A673 (cell line): ENCODE results near the gene TAS2R19. TPM values are rescaled to one million over a fixed set of nuclear protein-coding genes. Genes with fewer than 3 reads are reported as not detected.

ENCODE experiments used
- BruUV-seq: library from RNA; stranded (reverse); fragments of 400-500 nt; replicated peaks from 2 replicates; lab custom pipeline; 2021; lab: Mats Ljungman, UMichigan
- CTCF ChIA-PET: fragments of 300-600 bp; sonication (Branson Sonifier 250); formaldehyde crosslinking; loops from one replicate; lab custom pipeline; 2022; ENCODE audit warnings: antibody characterized with exemption; lab: Charles Lee
- POLR2A ChIA-PET: fragments of 300-600 bp; sonication (Branson Sonifier 250); formaldehyde crosslinking; loops from one replicate; lab custom pipeline; 2022; ENCODE audit warnings: antibody characterized with exemption; ENCODE audit not compliant: low non-redundant PET; lab: Charles Lee
- DNase-seq: peaks from one replicate; pipeline ENCODE4 v3.0.0-alpha.2; 2015; ENCODE audit warnings: low spot score
- H3K27ac ChIP-seq: fragments of 200-600 bp; sonication (generic); 2 replicates; pipeline ENCODE4 v1.5.1; 2016; ENCODE audit warnings: mixed run types, low read depth, mild to moderate bottlenecking, mixed read lengths, antibody characterized with exemption, low read length; ENCODE audit not compliant: poor library complexity, severe bottlenecking
- H3K27me3 ChIP-seq: fragments of 200-600 bp; sonication (generic); replicated peaks from 2 replicates; pipeline ENCODE4 v1.6.1; 2017; ENCODE audit warnings: mixed run types, low read depth, mild to moderate bottlenecking, mixed read lengths, antibody characterized with exemption, low read length; ENCODE audit not compliant: insufficient read depth, poor library complexity
- H3K36me3 ChIP-seq: fragments of 200-600 bp; sonication (generic); 2 replicates; pipeline ENCODE4 v1.6.1; 2016; ENCODE audit warnings: mixed run types, mild to moderate bottlenecking, mixed read lengths, antibody characterized with exemption, low read length; ENCODE audit not compliant: insufficient read depth, poor library complexity, severe bottlenecking
- H3K4me1 ChIP-seq: fragments of 200-600 bp; sonication (generic); 2 replicates; pipeline ENCODE4 v1.6.1; 2017; ENCODE audit warnings: mixed run types, mild to moderate bottlenecking, mixed read lengths, antibody characterized with exemption, low read length; ENCODE audit not compliant: insufficient read depth, poor library complexity, severe bottlenecking
- H3K4me3 ChIP-seq: fragments of 200-600 bp; sonication (generic); 2 replicates; pipeline ENCODE4 v1.5.1; 2016; ENCODE audit warnings: low read depth, mixed run types, mild to moderate bottlenecking, mixed read lengths, low read length; ENCODE audit not compliant: poor library complexity, severe bottlenecking
- H3K9me3 ChIP-seq: fragments of 200-600 bp; sonication (generic); 2 replicates; pipeline ENCODE4 v1.6.1; 2016; ENCODE audit warnings: mixed run types, low read depth, mild to moderate bottlenecking, mixed read lengths, antibody characterized with exemption, low read length; ENCODE audit not compliant: poor library complexity, severe bottlenecking
- EZH2 ChIP-seq: fragments of 200-600 bp; sonication (generic); IDR thresholded peaks from 2 replicates; pipeline ENCODE4 v1.6.1; 2017; ENCODE audit warnings: borderline replicate concordance, low read depth, mild to moderate bottlenecking, mixed read lengths, antibody characterized with exemption, low read length; ENCODE audit not compliant: poor library complexity, severe bottlenecking
- intact Hi-C: fragments of 100-400 bp; cut with micrococcal nuclease; formaldehyde crosslinking; loops from one replicate; pipeline ENCODE4 v1.10.0; 2022; ENCODE audit not compliant: unreplicated experiment
- total RNA-seq: library from RNA; stranded (reverse); gene quantifications from 2 replicates; pipeline ENCODE4 v1.2.3, GENCODE V29; 2021
- TF ChIP-seq, protein P1 (sequence below): fragments of 300-800, 200-600 bp; sonication (generic); conservative IDR thresholded peaks from 2 replicates; pipeline ENCODE4 v1.5.1; 2017; ENCODE audit warnings: low read depth, mild to moderate bottlenecking, antibody characterized with exemption, low read length, moderate library complexity, mixed read lengths

TAS2R19 gene
- total RNA-seq, 1 experiment from 2014 or later, result 5.2 TPM

DNA sequence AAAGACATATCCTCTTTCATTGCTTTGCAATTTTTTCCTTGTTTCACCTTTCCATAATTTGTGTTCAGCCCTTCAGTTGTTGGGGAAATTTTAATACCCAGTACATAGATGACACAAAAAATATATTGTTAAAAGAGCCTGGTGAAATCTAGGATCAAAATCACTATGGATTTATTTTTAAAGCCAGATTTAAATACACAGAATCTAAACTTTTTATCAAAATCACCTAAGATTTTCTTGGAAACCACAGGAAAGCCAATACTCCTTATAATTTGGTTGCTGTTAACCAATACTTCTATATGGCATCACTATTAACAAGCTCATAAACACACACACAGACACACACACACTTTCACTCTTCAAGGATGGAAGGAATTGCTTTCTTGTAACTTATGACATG lies 24.2 kb downstream of the TAS2R19 start, which contains the start of gene TAS2R20:
Gene TAS2R20 (minus strand): TSS at position 101 of the 400 bp plus-strand sequence. CDS start 429 bp downstream, outside the sequence.
- Histone ChIP-seq H3K4me1 (no peaks in the 10 kb centered on the region), H3K4me3 (no peak within 1 kb of the TSS), H3K36me3 (no peaks in the 10 kb centered on the region), H3K27ac (no peak within 1 kb of the TSS), H3K9me3 (no peaks in the 10 kb centered on the region), H3K27me3 (no peaks in the 10 kb centered on the region)
- DNase-seq, result no peak
- ChIA-PET CTCF (no interaction called here), POLR2A (no interaction called here)
- intact Hi-C loops, result no loop called here
- no peak for TF ChIP-seq EZH2
- TF ChIP-seq, protein P1, sequence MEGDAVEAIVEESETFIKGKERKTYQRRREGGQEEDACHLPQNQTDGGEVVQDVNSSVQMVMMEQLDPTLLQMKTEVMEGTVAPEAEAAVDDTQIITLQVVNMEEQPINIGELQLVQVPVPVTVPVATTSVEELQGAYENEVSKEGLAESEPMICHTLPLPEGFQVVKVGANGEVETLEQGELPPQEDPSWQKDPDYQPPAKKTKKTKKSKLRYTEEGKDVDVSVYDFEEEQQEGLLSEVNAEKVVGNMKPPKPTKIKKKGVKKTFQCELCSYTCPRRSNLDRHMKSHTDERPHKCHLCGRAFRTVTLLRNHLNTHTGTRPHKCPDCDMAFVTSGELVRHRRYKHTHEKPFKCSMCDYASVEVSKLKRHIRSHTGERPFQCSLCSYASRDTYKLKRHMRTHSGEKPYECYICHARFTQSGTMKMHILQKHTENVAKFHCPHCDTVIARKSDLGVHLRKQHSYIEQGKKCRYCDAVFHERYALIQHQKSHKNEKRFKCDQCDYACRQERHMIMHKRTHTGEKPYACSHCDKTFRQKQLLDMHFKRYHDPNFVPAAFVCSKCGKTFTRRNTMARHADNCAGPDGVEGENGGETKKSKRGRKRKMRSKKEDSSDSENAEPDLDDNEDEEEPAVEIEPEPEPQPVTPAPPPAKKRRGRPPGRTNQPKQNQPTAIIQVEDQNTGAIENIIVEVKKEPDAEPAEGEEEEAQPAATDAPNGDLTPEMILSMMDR, result no peak
- no TSS peak for BruUV-seq

GRCh38 chr12:10994307-10994706 lies 28.1 kb downstream of the TAS2R19 start:
- CTCF ChIA-PET, result no interaction called here
- intact Hi-C loops, result no loop called here
- Histone ChIP-seq H3K4me3 (no peak overlapping the region), H3K27me3 (no peaks in the 10 kb centered on the region), H3K36me3 (no peaks in the 10 kb centered on the region), H3K9me3 (peaks cover 10% of the 10 kb centered on the region), H3K4me1 (no peaks in the 10 kb centered on the region), H3K27ac (no peak overlapping the region)
- TF ChIP-seq EZH2, result no peak
- TF ChIP-seq, protein P1, result no peak
- no peak for DNase-seq
- no TSS peak for BruUV-seq
- POLR2A ChIA-PET, result no interaction called here

DNA sequence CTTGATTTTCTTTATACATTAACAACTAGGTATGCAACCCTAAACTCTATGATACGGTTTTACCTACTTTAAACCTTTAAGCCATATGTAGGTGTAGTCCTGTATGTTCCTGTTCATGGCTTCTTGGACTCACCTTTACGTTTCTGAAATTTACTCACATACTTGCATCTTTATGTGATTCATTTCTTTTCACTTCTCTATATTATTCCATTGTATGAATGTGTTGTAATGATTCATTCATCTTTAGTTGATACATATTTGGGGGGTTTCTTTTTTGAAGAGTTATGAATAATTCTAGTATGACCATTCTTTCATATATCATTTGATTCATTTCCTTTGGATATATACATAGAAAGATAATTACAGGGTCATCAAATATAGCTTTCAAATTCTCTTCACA lies 33.3 kb downstream of the TAS2R19 start:
- CTCF ChIA-PET, result no interaction called here
- no peak for TF ChIP-seq EZH2
- TF ChIP-seq, protein P1, result no peak

More for the DNA sequence above, 33.3 kb downstream of the TAS2R19 start:
- peaks cover 10% of the 10 kb centered on the region for H3K9me3 ChIP-seq
- DNase-seq, result no peak
- no TSS peak for BruUV-seq
- POLR2A ChIA-PET, result no interaction called here
- no peaks in the 10 kb centered on the region for H3K4me1 ChIP-seq
- no peaks in the 10 kb centered on the region for H3K27me3 ChIP-seq
- no peaks in the 10 kb centered on the region for H3K36me3 ChIP-seq
- no peak overlapping the region for H3K27ac ChIP-seq
- intact Hi-C loops, result no loop called here
- H3K4me3 ChIP-seq, result no peak overlapping the region
